SK-N-DZ (cell line): Measurements from ENCODE around the gene CCDC117. TPM values are rescaled to one million over a fixed set of nuclear protein-coding genes. Genes with fewer than 3 reads are reported as not detected.
"Not testable (repeated sequence)": the region's sequence is repeated elsewhere in the genome, so short reads cannot be mapped to it uniquely, and the experiment has no call there.

Source experiments
- DNase-seq: peaks from one replicate; pipeline ENCODE4 v3.0.0-alpha.2; 2015; ENCODE audit warnings: low spot score
- polyA plus RNA-seq, 2 experiments: library from polyadenylated mRNA; depleted of rRNA; stranded (reverse); fragments of >200 nt; gene quantifications; 2 replicates each; pipeline ENCODE4 v1.2.3, GENCODE V29; 2014

CCDC117 gene
- 35.6 and 37.4 TPM in 2 replicates for polyA plus RNA-seq (2014; cell fraction: cytosol; rRNA removed)
- polyA plus RNA-seq (2014; cell fraction: nucleus; rRNA removed) = 13.6 and 15.0 TPM in 2 replicates

- DNase-seq = peak; percentile 97
These were observed at the start of gene CCDC117 for GRCh38 chr22:28772633-28773460. Gene CCDC117 (plus strand): TSS chr22:28772695. CDS start chr22:28772850, 155 bp downstream.

DNA sequence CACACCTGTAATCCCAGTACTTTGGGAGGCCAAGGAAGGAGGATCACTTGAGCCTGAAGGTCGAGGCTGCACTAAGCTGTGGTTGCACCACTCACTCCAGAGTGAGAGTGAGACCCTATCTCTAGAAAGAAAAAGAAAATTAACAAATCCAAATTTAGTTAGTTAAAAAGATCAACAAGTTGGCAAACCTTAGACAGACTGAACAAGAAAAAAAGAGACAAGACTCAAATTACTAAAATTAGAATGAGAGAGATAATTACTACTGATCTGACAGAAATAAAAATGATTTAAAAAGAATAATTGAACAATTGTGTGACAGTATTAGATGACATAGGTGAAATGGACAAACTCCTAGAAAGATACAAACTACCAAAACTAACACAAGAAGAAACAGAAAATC, 44.5 kb upstream of the CCDC117 start:
- no peak for DNase-seq

DNA sequence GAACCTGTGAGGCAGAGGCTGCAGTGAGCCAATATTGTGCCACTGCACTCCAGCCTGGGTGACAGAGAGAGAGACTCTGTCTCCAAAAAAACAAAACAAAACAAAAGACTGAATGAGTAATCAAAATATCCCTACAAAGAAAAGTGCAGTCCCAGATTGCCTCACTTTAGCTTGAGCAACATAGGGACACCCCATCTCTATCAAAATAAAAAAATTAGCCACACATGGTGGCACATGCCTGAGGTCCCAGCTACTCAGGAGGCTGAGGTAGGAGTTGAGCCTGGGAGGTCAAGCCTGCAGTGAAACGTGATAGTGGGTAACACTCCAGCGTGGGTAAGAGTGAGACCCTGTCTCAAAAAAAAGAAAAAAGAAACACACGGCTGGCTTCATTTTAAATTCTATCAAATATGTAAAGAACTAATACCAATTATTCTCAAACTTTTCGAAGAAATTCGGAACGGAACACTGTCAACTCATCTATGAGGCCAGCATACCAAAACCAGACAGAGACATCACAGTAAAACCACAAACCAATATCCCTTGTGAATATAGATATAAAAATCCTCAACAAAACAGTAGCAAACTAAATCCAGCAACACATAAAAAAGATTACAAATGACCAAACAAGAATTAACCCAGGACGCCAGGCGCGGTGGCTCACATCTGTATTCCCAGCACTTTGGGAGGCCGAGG, 43.7 kb upstream of the CCDC117 start:
- no peak for DNase-seq

- no peak for DNase-seq
These were observed 42.3 kb upstream of the CCDC117 start for GRCh38 chr22:28730179-28730578.

GRCh38 chr22:28734393-28734792, 38.1 kb upstream of the CCDC117 start:
- DNase-seq = no peak

DNA sequence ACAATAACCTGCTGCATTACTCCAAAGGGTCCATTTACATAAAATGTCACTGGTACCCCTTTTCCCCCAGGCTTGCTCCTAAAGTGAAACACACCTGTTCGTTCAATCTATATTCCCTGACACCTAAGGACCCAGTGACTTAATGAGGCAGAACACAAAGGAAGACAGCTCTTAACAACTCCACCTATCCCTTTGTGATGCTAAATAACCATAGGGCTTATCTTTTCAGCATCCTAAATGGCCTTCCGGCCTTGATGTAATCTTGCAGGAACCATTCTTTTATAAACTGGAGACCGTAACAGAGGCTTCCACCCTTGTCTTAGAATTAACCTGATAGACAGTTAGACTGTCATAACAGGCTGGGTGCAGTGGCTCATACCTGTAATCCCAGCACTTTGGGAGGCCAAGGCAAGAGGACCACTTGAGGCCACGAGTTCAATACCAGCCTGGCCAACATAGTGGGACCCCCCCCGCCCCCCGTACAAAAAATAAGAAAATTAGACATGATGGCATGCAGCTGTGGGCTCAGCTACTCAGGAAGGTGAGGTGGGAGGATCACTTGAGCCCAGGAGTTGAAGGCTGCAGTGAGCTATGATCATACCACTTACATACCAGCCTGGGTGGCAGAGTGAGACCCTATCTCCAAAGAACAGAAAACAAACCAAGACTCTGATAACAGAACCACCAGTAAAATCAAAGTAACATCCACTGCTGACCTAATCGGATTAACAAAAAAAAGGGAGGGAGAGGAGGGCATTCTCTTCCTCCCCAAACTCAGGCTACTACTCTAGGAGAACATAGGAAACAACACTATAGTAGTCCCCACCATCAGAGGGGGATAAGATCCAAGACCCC, 36.0 kb upstream of the CCDC117 start:
- no peak for DNase-seq

DNA sequence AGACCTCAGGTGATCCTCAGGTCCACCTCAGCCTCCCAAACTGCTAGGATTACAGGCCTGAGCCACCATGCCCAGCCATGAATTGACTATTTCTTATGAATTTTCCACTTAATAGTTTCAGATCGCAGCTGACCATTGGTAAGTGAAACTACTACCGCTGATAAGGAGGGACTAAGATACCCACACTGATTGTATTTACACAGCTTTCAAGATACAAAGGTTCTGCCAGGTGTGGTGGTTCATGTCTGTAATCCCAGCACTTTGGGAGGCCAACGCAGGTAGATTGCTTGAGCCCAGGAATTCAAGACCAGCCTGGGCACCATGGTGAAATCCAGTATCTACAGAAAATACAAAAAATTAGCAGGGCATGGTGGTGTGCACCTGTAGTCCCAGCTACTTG, 34.8 kb upstream of the CCDC117 start:
- DNase-seq = no peak

- DNase-seq = not testable (repeated sequence)
These were observed 33.6 kb upstream of the CCDC117 start for GRCh38 chr22:28738876-28739275.

GRCh38 chr22:28741200-28741784, 31.2 kb upstream of the CCDC117 start:
- no peak for DNase-seq

DNA sequence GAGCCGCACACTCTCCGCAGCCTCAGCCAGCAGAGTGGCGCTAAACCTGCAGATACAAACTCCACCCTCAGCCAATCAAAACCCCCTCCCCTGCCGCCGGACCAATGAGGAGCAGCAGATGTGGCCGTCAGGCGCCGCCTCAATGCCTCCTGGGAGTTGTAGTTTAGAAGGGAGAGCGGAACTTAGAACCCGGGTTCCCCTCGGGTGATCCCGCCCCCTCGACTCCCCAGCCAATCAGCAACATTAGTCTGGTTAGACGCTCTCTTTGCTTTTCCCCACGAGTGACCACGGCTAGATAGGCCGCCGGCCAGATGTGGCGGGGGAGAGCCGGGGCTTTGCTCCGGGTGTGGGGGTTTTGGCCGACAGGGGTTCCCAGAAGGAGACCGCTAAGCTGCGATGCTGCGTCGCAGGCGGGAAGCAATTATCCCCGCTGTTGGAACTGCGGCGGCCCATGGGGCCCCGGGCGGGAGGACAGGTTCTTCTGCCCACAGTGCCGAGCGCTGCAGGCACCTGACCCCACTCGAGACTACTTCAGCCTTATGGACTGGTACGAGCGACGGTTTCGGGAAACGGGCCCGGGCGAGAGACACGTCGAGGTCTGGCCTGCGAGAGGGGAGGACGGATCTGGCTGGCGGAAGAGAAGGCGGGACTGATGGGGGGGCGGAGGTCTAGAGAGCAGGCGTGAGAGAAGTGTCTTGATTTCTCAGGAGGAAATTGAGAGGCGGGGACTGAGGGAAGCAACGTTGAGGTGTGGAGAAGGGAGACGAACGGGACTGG, 30.5 kb upstream of the CCDC117 start, which contains the start of the genes CHEK2 and HSCB:
Gene CHEK2, minus strand, starts transcription at position 36 of the 777 bp plus-strand sequence. CDS start 7,099 bp downstream, outside the sequence.
Gene HSCB, plus strand, starts transcription at position 255 of the 777 bp plus-strand sequence. Its CDS starts 57 bp downstream, at position 312.
- DNase-seq = peak; percentile 99

DNA sequence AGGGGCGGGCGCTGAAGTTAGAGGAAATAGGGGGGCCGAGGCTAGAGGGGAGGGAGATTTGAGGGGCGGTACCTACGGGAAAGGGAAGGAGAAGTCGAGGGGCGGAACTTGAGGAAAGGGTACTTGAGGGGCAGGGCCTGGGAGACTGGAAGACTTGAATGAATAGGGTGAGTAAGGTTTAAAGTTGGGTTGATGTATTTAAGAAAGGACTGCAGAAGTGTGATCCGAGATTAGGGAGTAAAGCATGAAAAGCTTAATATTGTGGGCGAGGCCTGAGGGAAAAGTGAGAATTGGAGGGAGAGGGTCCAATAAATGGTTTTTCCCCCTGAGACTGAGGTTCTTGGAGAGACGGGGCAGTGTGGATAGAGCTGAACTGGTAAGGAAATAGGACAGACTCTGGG, 29.9 kb upstream of the CCDC117 start:
- no peak for DNase-seq

GRCh38 chr22:28743852-28744251, 28.6 kb upstream of the CCDC117 start:
- no peak for DNase-seq

GRCh38 chr22:28750471-28750881, 22.0 kb upstream of the CCDC117 start:
- no peak for DNase-seq

DNA sequence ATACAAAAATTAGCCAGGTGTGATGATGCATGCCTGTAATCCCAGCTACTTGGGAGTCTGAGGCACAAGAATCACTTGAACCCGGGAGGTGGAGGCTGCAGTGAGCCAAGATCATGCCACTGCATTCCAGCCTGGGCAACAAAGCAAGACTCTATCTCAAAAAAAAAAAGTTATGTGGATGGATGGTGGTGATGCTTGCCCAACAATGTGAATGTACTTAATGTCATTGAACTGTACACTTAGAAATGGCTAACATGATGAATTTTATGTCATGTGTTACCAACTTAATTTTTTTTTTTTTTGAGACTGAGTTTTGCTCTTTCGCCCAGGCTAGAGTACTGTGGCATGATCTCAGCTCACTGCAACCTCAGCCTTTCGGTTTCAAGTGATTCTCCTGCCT, 18.0 kb upstream of the CCDC117 start:
- not testable (repeated sequence) for DNase-seq

- DNase-seq = no peak
These were observed 12.5 kb upstream of the CCDC117 start for GRCh38 chr22:28759861-28760560.

GRCh38 chr22:28761449-28761755, 11.1 kb upstream of the CCDC117 start:
- no peak for DNase-seq

GRCh38 chr22:28762000-28762399, 10.5 kb upstream of the CCDC117 start:
- not testable (repeated sequence) for DNase-seq

GRCh38 chr22:28766628-28767027, 5.9 kb upstream of the CCDC117 start:
- DNase-seq = no peak

- peak; percentile 11 for DNase-seq
These were observed 3.6 kb upstream of the CCDC117 start for GRCh38 chr22:28768701-28769393.
